ENCODE data around the gene PLAGL1. TPM values are rescaled to one million over a fixed set of nuclear protein-coding genes. Genes with fewer than 3 reads are reported as not detected.
"Not testable (repeated sequence)": the region's sequence is repeated elsewhere in the genome, so short reads cannot be mapped to it uniquely, and the experiment has no call there.

The PLAGL1 gene
- total RNA-seq, 1 experiment from 2014 or later = 0.05 TPM

- in situ Hi-C loops (cut with HindIII; ENCODE audit: low pct_unique_long_range_greater_than_20kb, low sequenced_read_pairs); DNase-seq (ENCODE audit: low read depth, low spot score): not testable (repeated sequence)
Measured at GRCh38 chr6:143917026-143917425, 91.0 kb downstream of the PLAGL1 start.

- in situ Hi-C loops (cut with HindIII; ENCODE audit: low pct_unique_long_range_greater_than_20kb, low sequenced_read_pairs) = no loop called here
- DNase-seq (ENCODE audit: low read depth, low spot score) = no peak
Measured at GRCh38 chr6:143912671-143913070, 95.4 kb downstream of the PLAGL1 start.

GRCh38 chr6:143911028-143911427 lies 97.0 kb downstream of the PLAGL1 start:
- DNase-seq (ENCODE audit: low read depth, low spot score) = no peak
- in situ Hi-C loops (cut with HindIII; ENCODE audit: low pct_unique_long_range_greater_than_20kb, low sequenced_read_pairs) = no loop called here

GRCh38 chr6:143902827-143903226 lies 105.2 kb downstream of the PLAGL1 start:
- in situ Hi-C loops (cut with HindIII; ENCODE audit: low pct_unique_long_range_greater_than_20kb, low sequenced_read_pairs) = no loop called here

GRCh38 chr6:143901885-143902750 lies 105.9 kb downstream of the PLAGL1 start:
- DNase-seq (ENCODE audit: low read depth, low spot score) = no peak
- in situ Hi-C loops (cut with HindIII; ENCODE audit: low pct_unique_long_range_greater_than_20kb, low sequenced_read_pairs) = no loop called here

More at GRCh38 chr6:143902827-143903226, 105.2 kb downstream of the PLAGL1 start:
- no peak for DNase-seq (ENCODE audit: low read depth, low spot score)

GRCh38 chr6:143900358-143900757 lies 107.7 kb downstream of the PLAGL1 start:
- in situ Hi-C loops (cut with HindIII; ENCODE audit: low pct_unique_long_range_greater_than_20kb, low sequenced_read_pairs) = no loop called here
- no peak for DNase-seq (ENCODE audit: low read depth, low spot score)

- in situ Hi-C loops (cut with HindIII; ENCODE audit: low pct_unique_long_range_greater_than_20kb, low sequenced_read_pairs) = no loop called here
- no peak for DNase-seq (ENCODE audit: low read depth, low spot score)
Measured at GRCh38 chr6:143896126-143896860, 111.8 kb downstream of the PLAGL1 start.

GRCh38 chr6:143894655-143895054 lies 113.4 kb downstream of the PLAGL1 start:
- DNase-seq (ENCODE audit: low read depth, low spot score) = no peak
- in situ Hi-C loops (cut with HindIII; ENCODE audit: low pct_unique_long_range_greater_than_20kb, low sequenced_read_pairs) = no loop called here

Small RNAs within 50 kb of the gene (small RNA-seq; reads per million reads assigned to genes)
- gene RF02143 = 0 reads per million in 2 experiments

Other genes starting within 250 kb of the PLAGL1 start
- gene LTV1, start 164.9 kb downstream of the PLAGL1 start, total RNA-seq (2014; rRNA removed; shearing (Covaris generic)) = 33.2 and 37.4 TPM in 2 replicates
- gene ZC2HC1B, start 143.8 kb downstream of the PLAGL1 start, total RNA-seq (2014; rRNA removed; shearing (Covaris generic)) = not detected in 2 replicates
- 99.2 and 119 TPM in 2 replicates for gene SF3B5, start 87.3 kb upstream of the PLAGL1 start, total RNA-seq (2014; rRNA removed; shearing (Covaris generic))
- 6.6 and 6.7 TPM in 2 replicates for gene STX11, start 142.3 kb upstream of the PLAGL1 start, total RNA-seq (2014; rRNA removed; shearing (Covaris generic))